GM12878 (cell line): Measurements from ENCODE around the gene NARF. TPM values are rescaled to one million over a fixed set of nuclear protein-coding genes. Genes with fewer than 3 reads are reported as not detected.

Experiments used
- ATAC-seq: fragments of 200-7000 bp; cut with Tn5 transposase; 3 replicates; pipeline ENCODE4 v1.9.1; 2020; ENCODE audit warnings: mild to moderate bottlenecking, moderate library complexity
- BruUV-seq: library from RNA; stranded (reverse); fragments of 400-500 nt; replicated peaks from 2 replicates; lab custom pipeline; 2021; lab: Mats Ljungman, UMichigan
- CTCF ChIA-PET: fragments of 300-600 bp; sonication (Branson Sonifier 250); formaldehyde crosslinking; extraction: SDS; loops from one replicate; lab custom pipeline; 2021; ENCODE audit warnings: inconsistent platforms; lab: Yijun Ruan, JAX
- POLR2A ChIA-PET: fragments of 350-600 bp; formaldehyde crosslinking; extraction: SDS; loops from one replicate; lab custom pipeline; 2021; ENCODE audit warnings: inconsistent platforms; lab: Charles Lee
- RAD21 ChIA-PET: fragments of 300-600 bp; sonication (Branson Sonifier 250); formaldehyde crosslinking; loops from one replicate; lab custom pipeline; 2023; ENCODE audit warnings: antibody characterized with exemption; ENCODE audit not compliant: unreplicated experiment; lab: Charles Lee
- SMC1A ChIA-PET: fragments of 300-600 bp; sonication (Branson Sonifier 250); formaldehyde crosslinking; loops from one replicate; lab custom pipeline; 2023; ENCODE audit not compliant: unreplicated experiment, uncharacterized antibody; lab: Charles Lee
- DNase-seq: peaks from one replicate; pipeline ENCODE4 v3.0.0-alpha.2; 2011; ENCODE audit warnings: low read depth, low spot score
- FAIRE-seq: peaks from 3 replicates; lab custom pipeline; 2011; peaks lifted over from hg19 to GRCh38; lab: Jason Lieb, UNC
- H2AFZ ChIP-seq: 2 replicates; pipeline ENCODE4 v1.6.0; 2011; ENCODE audit warnings: low read depth, low read length, control low read depth; ENCODE audit not compliant: control insufficient read depth
- H3K27ac ChIP-seq: 2 replicates; pipeline ENCODE4 v1.5.1; 2011; ENCODE audit warnings: control low read depth; ENCODE audit not compliant: control insufficient read depth, insufficient read depth
- H3K27me3 ChIP-seq, 2 experiments: replicated peaks in 1 of 2; 2 replicates each; pipeline versions ENCODE4 v1.6.0 to v1.6.1; 2011; ENCODE audit warnings: low read length in 1 of 2; ENCODE audit not compliant: control insufficient read depth in 2 of 2, insufficient read depth in 2 of 2
- H3K36me3 ChIP-seq, 2 experiments: 2 replicates each; pipeline ENCODE4 v1.5.1; 2011; ENCODE audit warnings: low read length in 1 of 2; ENCODE audit not compliant: control insufficient read depth in 2 of 2, insufficient read depth in 2 of 2
- H3K4me1 ChIP-seq: 2 replicates; pipeline ENCODE4 v1.6.1; 2011; ENCODE audit warnings: mild to moderate bottlenecking, low read length, moderate library complexity, mixed read lengths; ENCODE audit not compliant: control insufficient read depth, insufficient read depth
- H3K4me2 ChIP-seq: 2 replicates; pipeline ENCODE4 v1.6.0; 2011; ENCODE audit warnings: control low read depth; ENCODE audit not compliant: control insufficient read depth, insufficient read depth
- H3K4me3 ChIP-seq: fragments of 200-600 bp; sonication (generic); 2 replicates; pipeline ENCODE4 v1.5.1; 2016
- H3K79me2 ChIP-seq: 2 replicates; pipeline ENCODE4 v1.6.0; 2011; ENCODE audit warnings: low read length; ENCODE audit not compliant: control insufficient read depth, insufficient read depth
- H3K9ac ChIP-seq: 2 replicates; pipeline ENCODE4 v1.8.0; 2011; ENCODE audit warnings: low read length, control low read depth, mixed read lengths; ENCODE audit not compliant: control insufficient read depth, insufficient read depth
- H3K9me3 ChIP-seq: replicated peaks from 3 replicates; pipeline ENCODE4 v1.5.1; 2011; ENCODE audit warnings: mild to moderate bottlenecking, low read length; ENCODE audit not compliant: control insufficient read depth, insufficient read depth
- H4K20me1 ChIP-seq: 2 replicates; pipeline ENCODE4 v1.6.0; 2011; ENCODE audit not compliant: control insufficient read depth, insufficient read depth
- BHLHE40 ChIP-seq, 2 experiments: fragments of 450-650 bp in 1 of 2; IDR thresholded peaks; 2 replicates each; pipeline ENCODE4 v1.6.1; 2011 to 2017; ENCODE audit warnings: low read depth in 2 of 2, borderline replicate concordance in 1 of 2, improper control_type of control experiment in 1 of 2, low read length in 1 of 2, mild to moderate bottlenecking in 1 of 2
- CHD1 ChIP-seq: IDR thresholded peaks from 2 replicates; pipeline ENCODE4 v1.6.1; 2012; ENCODE audit warnings: low read depth, low read length, improper control_type of control experiment
- CTCF ChIP-seq, 3 experiments: IDR thresholded peaks in 2 of 3; conservative IDR thresholded peaks in 1 of 3; 2 replicates each; pipeline ENCODE4 v1.5.1; 2011; ENCODE audit warnings: low read depth in 3 of 3, low read length in 3 of 3, mild to moderate bottlenecking in 3 of 3, control low read depth in 2 of 3, moderate library complexity in 2 of 3, inconsistent platforms in 1 of 3, mixed read lengths in 1 of 3; ENCODE audit not compliant: control insufficient read depth in 2 of 3, insufficient read depth in 1 of 3; ENCODE audit errors: extremely low read depth in 1 of 3
- IKZF1 ChIP-seq: fragments of 450-650 bp; conservative IDR thresholded peaks from 2 replicates; pipeline ENCODE4 v1.6.1; 2017; ENCODE audit warnings: antibody characterized with exemption, mild to moderate bottlenecking
- JUNB ChIP-seq: IDR thresholded peaks from 2 replicates; pipeline ENCODE4 v1.6.1; 2016; ENCODE audit warnings: antibody characterized with exemption, mild to moderate bottlenecking
- MYC ChIP-seq: IDR thresholded peaks from 2 replicates; pipeline ENCODE4 v1.6.1; 2011; ENCODE audit warnings: mild to moderate bottlenecking, low read length, moderate library complexity, inconsistent platforms; ENCODE audit not compliant: insufficient read depth, insufficient replicate concordance, insufficient read length, severe bottlenecking
- NFYA ChIP-seq: IDR thresholded peaks from 2 replicates; pipeline ENCODE4 v1.6.1; 2011; ENCODE audit warnings: low read depth, mild to moderate bottlenecking, low read length, improper control_type of control experiment, borderline replicate concordance
- POU2F2 ChIP-seq: IDR thresholded peaks from 3 replicates; pipeline ENCODE4 v1.6.1; 2011; ENCODE audit warnings: low read depth, mild to moderate bottlenecking, low read length, borderline replicate concordance
- SIX5 ChIP-seq: IDR thresholded peaks from 2 replicates; pipeline ENCODE4 v1.6.1; 2011; ENCODE audit warnings: mild to moderate bottlenecking, low read depth, low read length, moderate library complexity; ENCODE audit not compliant: severe bottlenecking
- SMC3 ChIP-seq: IDR thresholded peaks from 2 replicates; pipeline ENCODE4 v1.6.1; 2011; ENCODE audit warnings: low read length, improper control_type of control experiment, borderline replicate concordance
- YY1 ChIP-seq: IDR thresholded peaks from 2 replicates; pipeline ENCODE4 v1.6.1; 2011; ENCODE audit warnings: low read depth, mild to moderate bottlenecking, low read length
- ZNF274 ChIP-seq: IDR thresholded peaks from one replicate; pipeline ENCODE4 v1.8.0; 2011; ENCODE audit not compliant: insufficient read length, insufficient read depth
- WGBS: methylation state at CpG from one replicate; pipeline ENCODE4 v1.1.6; 2016; ENCODE audit warnings: low lambda C conversion rate; ENCODE audit not compliant: insufficient replicate concordance, insufficient coverage; ENCODE audit errors: missing lambda C conversion rate; 5-methylcytosine and 5-hydroxymethylcytosine counted together
- in situ Hi-C: fragments of 300-500 bp; cut with MboI; formaldehyde crosslinking; loops from 9 replicates; pipeline ENCODE4 v1.14.3; 2018; ENCODE audit warnings: mixed read lengths
- intact Hi-C: fragments of 100-400 bp; cut with micrococcal nuclease; formaldehyde crosslinking; loops from one replicate; pipeline ENCODE4 v1.14.2; 2022; ENCODE audit not compliant: unreplicated experiment
- polyA plus RNA-seq, 11 experiments: library from polyadenylated mRNA; depleted of rRNA in 4 of 11; unstranded in 6 of 11; stranded (reverse) in 5 of 11; fragments of >200 nt; fragmentation: Nextera tagmentation in 4 of 11; fragmentation: Illumina TruSeq in 1 of 11; extraction: Ambion mirVana in 4 of 11; extraction: Trizol in 1 of 11; gene quantifications; 1 replicate in 1 of 11; 2 replicates in 10 of 11; pipeline versions ENCODE4 v1.2.1 to v1.2.3, GENCODE V29; 2011 to 2016; ENCODE audit warnings: inconsistent platforms in 2 of 11, missing spikeins in 2 of 11, low read depth in 1 of 11
- total RNA-seq, 4 experiments: library from RNA; depleted of rRNA in 3 of 4; stranded (reverse); fragments of >200 nt in 3 of 4; fragmentation: Illumina TruSeq in 1 of 4; extraction: Trizol in 1 of 4; gene quantifications; 2 replicates each; pipeline versions ENCODE4 v1.2.1 to v1.2.3, GENCODE V29; 2013 to 2021
- TF ChIP-seq, protein P1 (sequence below): fragments of 150-350 bp; IDR thresholded peaks from 2 replicates; pipeline ENCODE4 v1.6.1; 2016; ENCODE audit warnings: low read depth, low read length

NARF gene
- total and polyA plus RNA-seq, 10 of the 15 experiments (the other 5 are each of a cell fraction or from before 2014, with no cell fraction given) = 16.7 to 126 (median 47.5) TPM

DNA sequence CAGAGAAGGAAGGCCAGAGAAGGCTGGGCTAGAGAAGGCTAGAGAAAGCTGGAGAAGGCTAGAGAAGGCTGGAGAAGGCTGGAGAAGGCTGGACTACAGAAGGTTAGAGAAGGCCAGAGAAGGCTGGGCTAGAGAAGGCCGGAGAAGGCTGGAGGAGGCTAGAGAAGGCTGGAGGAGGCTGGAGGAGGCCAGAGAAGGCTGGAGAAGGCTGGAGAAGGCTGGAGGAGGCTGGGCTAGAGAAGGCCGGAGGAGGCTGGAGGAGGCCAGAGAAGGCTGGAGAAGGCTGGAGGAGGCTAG is 33.7 kb upstream of the NARF start:
- Histone ChIP-seq H3K9me3 (no peaks in the 10 kb centered on the region; the same call in 2 of the 3 replicates), H3K4me1 (no peaks in the 10 kb centered on the region), H3K27me3 (no peaks in the 10 kb centered on the region), H3K4me2 (no peak overlapping the region), H4K20me1 (no peaks in the 10 kb centered on the region), H3K79me2 (no peaks in the 10 kb centered on the region), H3K9ac (no peak overlapping the region), H3K27ac (no peak overlapping the region), H3K4me3 (no peak overlapping the region), H3K36me3 (no peaks in the 10 kb centered on the region), H2AFZ (no peak overlapping the region)
- no TSS peak for BruUV-seq
- 100% methylated on average over 1 of the region's 2 CpGs for WGBS
- in situ Hi-C loops = no loop called here
- TF ChIP-seq SMC3 (no peak), CTCF (IDR thresholded peaks at IDR 0.05 in 2 of 3, conservative IDR thresholded peaks at IDR 0.05 in 1 of 3; ENCODE audit: control insufficient read depth in 2 of 3, extremely low read depth in 1 of 3, insufficient read depth in 1 of 3, low read depth in 3 of 3, low read length in 3 of 3) (peak in 1 of 3 experiments; percentile 1; a peak in 1 of 6 replicates)
- ChIA-PET CTCF (interaction anchor here (0.6 to 2.8 kb wide), 12 partner anchors 9 to 123 kb away, joined by 3 to 16 read pairs (median 4); partner anchors contain the start of gene SECTM1), RAD21 (no interaction called here), POLR2A (no interaction called here), SMC1A (no interaction called here)
- intact Hi-C loops = no loop called here
- FAIRE-seq (no peak), ATAC-seq (no peak), DNase-seq (no peak)

GRCh38 chr17:82428546-82428945 is 30.0 kb upstream of the NARF start:
- ATAC-seq (no peak), FAIRE-seq (no peak), DNase-seq (no peak)
- ChIA-PET RAD21 (no interaction called here), POLR2A (interaction anchor here (1.3 kb wide), 1 partner anchor 9 kb away, joined by 3 read pairs; no protein-coding TSS in a partner anchor), CTCF (no interaction called here), SMC1A (interaction anchor here (1.1 kb wide), 1 partner anchor 9 kb away, joined by 3 read pairs; no protein-coding TSS in a partner anchor)
- H2AFZ ChIP-seq = no peak overlapping the region
- WGBS = 98% methylated on average over 3 of the region's 3 CpGs
- H3K4me3 ChIP-seq = no peak overlapping the region
- H3K27me3 ChIP-seq = no peaks in the 10 kb centered on the region
- BruUV-seq = no TSS peak
- H3K79me2 ChIP-seq = no peaks in the 10 kb centered on the region
- intact Hi-C loops = no loop called here
- no peaks in the 10 kb centered on the region for H4K20me1 ChIP-seq
- H3K9me3 ChIP-seq = no peaks in the 10 kb centered on the region
- H3K4me1 ChIP-seq = no peaks in the 10 kb centered on the region
- no peak overlapping the region for H3K27ac ChIP-seq
- in situ Hi-C loops = no loop called here
- no peak overlapping the region for H3K9ac ChIP-seq
- no peak overlapping the region for H3K4me2 ChIP-seq
- no peaks in the 10 kb centered on the region for H3K36me3 ChIP-seq
- TF ChIP-seq CHD1 (no peak), IKZF1 (no peak), SIX5 (no peak), MYC (no peak), POU2F2 (no peak), ZNF274 (no peak), JUNB (no peak), NFYA (no peak), BHLHE40 (IDR thresholded peaks at IDR 0.05; ENCODE audit: borderline replicate concordance in 1 of 2, low read depth in 2 of 2, low read length in 1 of 2) (no peak), YY1 (no peak)
- TF ChIP-seq, protein P1, sequence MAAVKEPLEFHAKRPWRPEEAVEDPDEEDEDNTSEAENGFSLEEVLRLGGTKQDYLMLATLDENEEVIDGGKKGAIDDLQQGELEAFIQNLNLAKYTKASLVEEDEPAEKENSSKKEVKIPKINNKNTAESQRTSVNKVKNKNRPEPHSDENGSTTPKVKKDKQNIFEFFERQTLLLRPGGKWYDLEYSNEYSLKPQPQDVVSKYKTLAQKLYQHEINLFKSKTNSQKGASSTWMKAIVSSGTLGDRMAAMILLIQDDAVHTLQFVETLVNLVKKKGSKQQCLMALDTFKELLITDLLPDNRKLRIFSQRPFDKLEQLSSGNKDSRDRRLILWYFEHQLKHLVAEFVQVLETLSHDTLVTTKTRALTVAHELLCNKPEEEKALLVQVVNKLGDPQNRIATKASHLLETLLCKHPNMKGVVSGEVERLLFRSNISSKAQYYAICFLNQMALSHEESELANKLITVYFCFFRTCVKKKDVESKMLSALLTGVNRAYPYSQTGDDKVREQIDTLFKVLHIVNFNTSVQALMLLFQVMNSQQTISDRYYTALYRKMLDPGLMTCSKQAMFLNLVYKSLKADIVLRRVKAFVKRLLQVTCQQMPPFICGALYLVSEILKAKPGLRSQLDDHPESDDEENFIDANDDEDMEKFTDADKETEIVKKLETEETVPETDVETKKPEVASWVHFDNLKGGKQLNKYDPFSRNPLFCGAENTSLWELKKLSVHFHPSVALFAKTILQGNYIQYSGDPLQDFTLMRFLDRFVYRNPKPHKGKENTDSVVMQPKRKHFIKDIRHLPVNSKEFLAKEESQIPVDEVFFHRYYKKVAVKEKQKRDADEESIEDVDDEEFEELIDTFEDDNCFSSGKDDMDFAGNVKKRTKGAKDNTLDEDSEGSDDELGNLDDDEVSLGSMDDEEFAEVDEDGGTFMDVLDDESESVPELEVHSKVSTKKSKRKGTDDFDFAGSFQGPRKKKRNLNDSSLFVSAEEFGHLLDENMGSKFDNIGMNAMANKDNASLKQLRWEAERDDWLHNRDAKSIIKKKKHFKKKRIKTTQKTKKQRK = no peak
